NT2/D1 (cell line): ENCODE data around the gene GPRIN1.

Experiments used
- DNase-seq: peaks from one replicate; pipeline ENCODE4 v3.0.0-alpha.2; 2011; ENCODE audit warnings: low read depth, low spot score
- H3K27me3 ChIP-seq: 2 replicates; pipeline ENCODE4 v1.6.0; 2011; ENCODE audit warnings: mild to moderate bottlenecking; ENCODE audit not compliant: insufficient read length, insufficient read depth
- H3K36me3 ChIP-seq: 2 replicates; pipeline ENCODE4 v1.6.1; 2011; ENCODE audit warnings: mild to moderate bottlenecking, low read length, mixed read lengths; ENCODE audit not compliant: insufficient read depth, insufficient read length
- H3K4me1 ChIP-seq: 2 replicates; pipeline ENCODE4 v1.5.1; 2011; ENCODE audit not compliant: insufficient read depth, insufficient read length
- H3K4me3 ChIP-seq: 2 replicates; pipeline ENCODE4 v1.5.1; 2011; ENCODE audit warnings: low read depth; ENCODE audit not compliant: insufficient read length
- H3K9ac ChIP-seq: 2 replicates; pipeline ENCODE4 v1.6.0; 2011; ENCODE audit warnings: low read depth; ENCODE audit not compliant: insufficient read length
- H3K9me3 ChIP-seq: 2 replicates; pipeline ENCODE4 v1.5.1; 2011; ENCODE audit warnings: mild to moderate bottlenecking, low read length; ENCODE audit not compliant: insufficient read depth
- SUZ12 ChIP-seq: IDR thresholded peaks from 2 replicates; pipeline ENCODE4 v1.6.1; 2011; ENCODE audit not compliant: insufficient read length, insufficient read depth; ENCODE audit errors: extremely low read depth
- YY1 ChIP-seq: IDR thresholded peaks from 2 replicates; pipeline ENCODE4 v1.6.1; 2011; ENCODE audit not compliant: insufficient read length, insufficient read depth
- ZNF274 ChIP-seq: IDR thresholded peaks from 2 replicates; pipeline ENCODE4 v1.6.1; 2011; ENCODE audit warnings: mild to moderate bottlenecking, low read depth, low read length

GPRIN1 gene

GRCh38 chr5:176577312-176578176, 32.4 kb downstream of the GPRIN1 start:
- Histone ChIP-seq H3K9ac (peak overlapping the region; percentile 10), H3K4me1 (peaks cover 2% of the 10 kb centered on the region), H3K9me3 (no peaks in the 10 kb centered on the region), H3K4me3 (no peak overlapping the region), H3K36me3 (no peaks in the 10 kb centered on the region), H3K27me3 (no peaks in the 10 kb centered on the region)
- TF ChIP-seq SUZ12 (no peak), YY1 (no peak), ZNF274 (no peak)
- no peak for DNase-seq

- Histone ChIP-seq H3K4me1 (peaks cover 3% of the 10 kb centered on the region), H3K9me3 (no peaks in the 10 kb centered on the region), H3K4me3 (no peak overlapping the region), H3K36me3 (no peaks in the 10 kb centered on the region), H3K9ac (no peak overlapping the region), H3K27me3 (no peaks in the 10 kb centered on the region)
- TF ChIP-seq SUZ12 (no peak), YY1 (no peak), ZNF274 (no peak)
- no peak for DNase-seq
Observed at GRCh38 chr5:176575488-176576422, 34.2 kb downstream of the GPRIN1 start.

GRCh38 chr5:176575066-176575465, 34.9 kb downstream of the GPRIN1 start:
- TF ChIP-seq ZNF274: no peak
- no peak for TF ChIP-seq SUZ12
- no peak for TF ChIP-seq YY1

DNA sequence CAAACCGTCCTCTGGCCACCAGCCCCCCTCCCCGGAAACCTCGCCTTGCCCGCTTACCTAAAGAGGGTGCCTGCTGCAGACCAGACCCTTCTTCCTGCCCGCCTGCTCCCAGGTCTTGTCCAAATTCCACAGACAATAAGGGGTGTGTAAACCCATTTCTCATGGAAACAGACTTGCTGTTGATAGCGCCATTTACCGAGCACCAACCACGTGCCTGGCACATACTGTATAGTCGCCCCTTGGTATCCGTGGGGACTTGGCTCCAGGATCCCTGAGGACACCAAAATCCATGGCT, 35.7 kb downstream of the GPRIN1 start:
- Histone ChIP-seq H3K4me3 (no peak overlapping the region), H3K9ac (no peak overlapping the region), H3K27me3 (no peaks in the 10 kb centered on the region), H3K36me3 (no peaks in the 10 kb centered on the region), H3K9me3 (no peaks in the 10 kb centered on the region), H3K4me1 (peaks cover 3% of the 10 kb centered on the region)
- no peak for DNase-seq
- TF ChIP-seq YY1 (no peak), SUZ12 (no peak), ZNF274 (no peak)

More at GRCh38 chr5:176575066-176575465, 34.9 kb downstream of the GPRIN1 start:
- Histone ChIP-seq H3K27me3 (no peaks in the 10 kb centered on the region), H3K4me3 (no peak overlapping the region), H3K9me3 (no peaks in the 10 kb centered on the region), H3K9ac (no peak overlapping the region), H3K36me3 (no peaks in the 10 kb centered on the region), H3K4me1 (peaks cover 3% of the 10 kb centered on the region)
- no peak for DNase-seq

DNA sequence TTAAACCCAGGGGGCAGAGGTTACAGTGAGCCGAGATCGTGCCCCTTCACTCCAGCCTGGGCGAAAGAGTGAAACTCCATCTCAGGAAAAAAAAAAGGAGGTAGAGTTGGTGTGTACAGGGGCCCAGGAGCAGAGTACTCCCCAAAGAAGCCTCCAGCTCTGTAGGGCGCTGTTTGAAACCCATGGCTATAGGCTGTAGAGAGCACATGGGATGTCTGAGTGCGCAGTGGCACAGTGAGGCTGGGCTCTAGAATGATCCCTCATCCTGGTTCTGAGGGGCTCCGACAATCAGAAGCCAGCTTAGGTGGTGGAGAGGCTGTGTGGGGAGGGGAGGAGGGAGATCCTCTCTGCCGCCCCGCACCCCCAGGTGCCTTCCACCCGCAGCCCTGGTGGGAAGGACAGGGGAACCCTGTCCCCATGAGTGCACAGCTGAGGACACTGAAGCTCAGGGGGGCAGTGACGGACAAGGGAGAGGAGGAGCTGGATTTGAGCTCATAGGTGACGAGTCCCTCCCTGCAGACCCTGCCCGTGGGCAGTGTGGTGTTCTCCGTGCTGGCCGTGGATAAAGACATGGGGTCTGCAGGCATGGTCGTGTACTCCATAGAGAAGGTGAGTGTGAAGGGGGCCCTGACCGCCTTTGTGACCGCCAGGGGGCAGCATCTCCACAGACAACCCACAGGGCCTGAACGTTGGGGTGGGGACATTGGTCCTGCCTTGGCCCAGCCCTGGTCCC, 36.2 kb downstream of the GPRIN1 start:
- Histone ChIP-seq H3K4me1 (peaks cover 3% of the 10 kb centered on the region), H3K27me3 (no peaks in the 10 kb centered on the region), H3K9ac (peak overlapping the region; percentile 36), H3K4me3 (no peak overlapping the region), H3K9me3 (no peaks in the 10 kb centered on the region), H3K36me3 (no peaks in the 10 kb centered on the region)
- DNase-seq: peak; percentile 23
- TF ChIP-seq ZNF274 (no peak), YY1 (no peak), SUZ12 (no peak)

- H3K36me3 ChIP-seq: no peaks in the 10 kb centered on the region
- H3K27me3 ChIP-seq: no peaks in the 10 kb centered on the region
- H3K9me3 ChIP-seq: peaks cover 7% of the 10 kb centered on the region; the same call in 1 of the 2 replicates
- H3K4me3 ChIP-seq: no peak overlapping the region
- H3K4me1 ChIP-seq: peaks cover 3% of the 10 kb centered on the region
- TF ChIP-seq ZNF274: no peak
- TF ChIP-seq SUZ12: no peak
- no peak for TF ChIP-seq YY1
- DNase-seq: no peak
- no peak overlapping the region for H3K9ac ChIP-seq
Observed at GRCh38 chr5:176570044-176570443, 39.9 kb downstream of the GPRIN1 start.

- no peak overlapping the region for H3K9ac ChIP-seq
- H3K27me3 ChIP-seq: no peaks in the 10 kb centered on the region
- no peak for DNase-seq
- H3K36me3 ChIP-seq: no peaks in the 10 kb centered on the region
- no peak for TF ChIP-seq YY1
- TF ChIP-seq ZNF274: no peak
- peaks cover 7% of the 10 kb centered on the region; the same call in 1 of the 2 replicates for H3K9me3 ChIP-seq
- H3K4me1 ChIP-seq: peaks cover 3% of the 10 kb centered on the region
- H3K4me3 ChIP-seq: no peak overlapping the region
Observed at GRCh38 chr5:176568657-176569056, 41.3 kb downstream of the GPRIN1 start.
